Activated CD8-positive, alpha-beta memory T cell treated with anti-CD3 and anti-CD28 coated beads for 1 hour (primary cell): ENCODE data around the gene GPR108.
A peak's percentile ranks its signal among the peaks of the same experiment; 100 is the strongest.
"Not testable (repeated sequence)": the region's sequence is repeated elsewhere in the genome, so short reads cannot be mapped to it uniquely, and the experiment has no call there.

Experiments
- DNase-seq, 2 donors: peaks; one replicate each; pipeline ENCODE4 v3.0.0-alpha.2; 2020; ENCODE audit warnings: low read depth in 1 of 2; ENCODE audit errors: extremely low read depth in 1 of 2

The GPR108 gene

DNA sequence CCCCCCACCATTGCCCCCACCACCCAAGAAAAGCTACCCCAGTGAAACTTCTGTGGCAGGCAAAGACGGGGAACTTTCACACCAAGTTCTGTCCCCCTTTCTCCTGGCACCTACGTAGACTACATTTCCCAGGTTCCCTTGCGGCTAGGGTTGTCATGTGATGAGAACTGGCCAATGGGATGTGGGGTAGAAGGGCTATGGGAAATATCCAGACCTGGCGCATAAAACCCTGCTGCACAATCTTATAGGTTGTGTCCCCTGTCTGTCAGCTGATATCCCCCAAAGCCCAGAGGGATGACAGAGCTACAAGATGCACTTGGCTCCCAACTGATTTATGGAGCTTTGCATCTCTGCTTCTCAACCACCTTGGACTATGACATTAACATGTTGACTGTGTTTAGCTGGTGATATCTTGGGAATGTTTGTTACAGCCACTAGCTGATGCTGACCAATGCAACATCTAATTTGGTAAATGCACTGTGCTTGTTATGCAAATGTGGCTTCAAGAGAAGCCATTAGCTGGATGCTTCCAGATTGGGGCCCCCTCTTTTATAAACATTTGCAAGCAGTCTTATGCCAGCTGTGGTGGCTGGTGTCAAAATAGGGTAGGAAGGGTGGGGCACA is 23.8 kb upstream of the GPR108 start:
- no peak for DNase-seq

DNA sequence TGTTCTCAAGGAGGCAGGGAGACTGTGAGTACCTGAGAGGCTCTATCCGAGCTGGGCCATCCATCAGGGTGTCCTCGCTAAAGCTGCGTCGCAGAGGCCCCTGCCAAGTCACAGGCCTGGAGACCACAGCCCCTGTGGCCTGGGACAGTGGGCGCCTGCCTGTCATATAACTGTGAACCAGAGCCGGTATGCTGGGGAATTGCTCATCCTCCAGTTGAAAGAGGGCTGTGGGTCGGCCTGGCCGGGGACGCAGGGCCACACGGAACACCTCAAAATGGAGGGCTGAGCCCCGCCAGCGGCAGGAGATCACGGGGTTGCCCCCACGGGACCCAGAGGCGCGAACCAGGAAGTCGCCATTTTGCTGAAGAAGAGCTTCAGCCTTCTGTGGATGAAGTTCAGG is 23.2 kb upstream of the GPR108 start:
- DNase-seq: no peak

DNA sequence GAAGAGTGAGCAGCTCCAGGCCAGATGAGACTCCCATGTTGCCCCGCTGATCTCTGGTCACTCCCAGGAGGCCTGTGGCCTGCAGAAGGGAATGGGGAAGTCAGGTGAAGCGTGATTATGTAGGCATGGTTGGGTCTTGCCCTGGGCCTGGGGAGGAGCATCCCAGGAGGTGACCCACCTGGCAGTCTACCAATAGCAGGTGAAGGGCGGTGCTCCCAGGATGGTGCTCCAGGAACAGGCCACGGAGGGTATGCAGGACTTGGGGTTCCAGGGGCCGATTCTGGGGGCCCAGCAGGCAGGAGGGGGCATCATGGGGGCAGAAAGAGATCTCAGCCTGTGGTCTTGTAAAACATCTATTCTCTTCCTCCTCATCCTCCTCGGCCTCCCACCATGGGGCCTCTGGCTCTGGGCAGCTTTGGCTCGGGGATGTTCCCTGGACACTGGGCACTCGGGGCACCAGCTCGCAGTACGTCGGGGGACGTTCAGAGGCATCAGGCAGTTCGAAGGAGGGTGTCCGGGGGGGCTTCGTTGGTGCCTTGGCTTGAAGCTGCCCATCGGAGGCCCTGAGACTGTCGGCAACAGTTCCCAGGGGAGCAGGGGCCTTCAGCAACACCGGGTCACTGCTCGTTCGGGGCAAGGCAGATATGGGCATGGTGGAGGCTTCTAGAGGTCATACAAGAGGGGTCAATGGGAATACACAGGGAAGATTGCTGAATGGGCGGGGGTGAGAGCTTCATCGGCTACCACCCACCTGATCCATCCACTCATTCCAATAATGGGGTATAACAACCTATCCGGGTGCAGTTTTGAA is 17.5 kb upstream of the GPR108 start:
- DNase-seq: no peak

DNA sequence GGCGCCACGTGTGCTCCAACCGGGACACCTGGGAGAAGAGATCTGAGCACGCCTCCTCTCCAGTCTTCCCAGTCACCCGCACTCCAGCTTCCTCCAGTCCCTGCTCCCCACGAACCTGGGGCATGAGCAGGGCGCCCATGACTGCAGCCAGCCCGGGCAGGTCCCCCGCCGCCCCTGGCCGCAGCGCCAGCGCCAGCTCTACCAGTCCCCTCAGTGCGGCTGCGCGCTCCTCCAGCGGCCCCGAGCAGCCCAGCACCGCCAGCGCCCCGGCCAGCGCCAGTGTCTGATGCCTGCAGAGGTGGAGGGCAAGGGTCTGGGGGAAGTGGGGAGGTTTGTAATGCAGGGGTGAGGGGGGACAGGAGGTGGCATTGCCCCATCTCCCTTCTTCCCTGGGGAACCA is 16.8 kb upstream of the GPR108 start:
- no peak for DNase-seq

DNA sequence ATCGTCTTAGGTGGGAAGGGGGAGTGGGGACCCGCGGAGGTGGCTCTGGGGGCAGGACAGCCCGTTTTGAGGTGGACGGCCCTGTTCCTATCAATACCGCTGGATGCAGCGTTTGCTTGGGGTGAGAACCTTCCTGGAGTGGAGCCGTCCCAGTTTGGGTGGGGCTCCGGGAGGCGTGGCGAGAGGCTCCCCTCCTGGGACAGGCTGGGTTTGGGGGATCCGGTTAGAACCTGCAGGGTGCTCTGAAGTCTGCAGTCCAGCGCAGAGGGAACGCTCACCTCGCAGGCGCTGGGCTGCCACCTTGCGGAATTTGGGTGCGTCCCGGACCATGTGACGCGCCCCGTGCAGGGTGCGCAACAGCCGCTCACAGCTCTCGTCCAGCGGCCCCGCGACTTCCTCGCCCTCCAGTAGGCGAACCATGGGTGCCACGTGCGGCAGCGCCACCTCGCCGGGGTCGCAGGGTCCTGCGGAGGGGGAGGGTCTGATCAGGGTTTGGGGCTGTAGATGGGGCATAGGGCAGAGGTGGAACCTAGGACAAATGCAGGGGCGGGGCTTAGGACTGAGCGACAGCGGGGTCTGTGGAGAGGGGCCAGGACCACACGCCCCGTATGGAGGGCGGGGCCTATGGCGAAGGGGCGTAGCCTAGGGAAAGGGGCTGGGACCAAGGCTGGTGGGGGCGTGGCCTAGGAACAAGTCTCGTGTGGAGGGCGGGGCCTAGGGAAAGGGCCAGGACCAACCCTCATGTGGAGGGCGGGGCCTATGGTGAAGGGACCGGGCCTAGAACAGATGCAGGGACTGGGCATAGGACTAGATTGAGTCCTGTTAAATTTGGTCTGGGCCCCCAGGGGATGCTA is 16.0 kb upstream of the GPR108 start:
- DNase-seq: peak in 1 of 2 donors; percentile 55

DNA sequence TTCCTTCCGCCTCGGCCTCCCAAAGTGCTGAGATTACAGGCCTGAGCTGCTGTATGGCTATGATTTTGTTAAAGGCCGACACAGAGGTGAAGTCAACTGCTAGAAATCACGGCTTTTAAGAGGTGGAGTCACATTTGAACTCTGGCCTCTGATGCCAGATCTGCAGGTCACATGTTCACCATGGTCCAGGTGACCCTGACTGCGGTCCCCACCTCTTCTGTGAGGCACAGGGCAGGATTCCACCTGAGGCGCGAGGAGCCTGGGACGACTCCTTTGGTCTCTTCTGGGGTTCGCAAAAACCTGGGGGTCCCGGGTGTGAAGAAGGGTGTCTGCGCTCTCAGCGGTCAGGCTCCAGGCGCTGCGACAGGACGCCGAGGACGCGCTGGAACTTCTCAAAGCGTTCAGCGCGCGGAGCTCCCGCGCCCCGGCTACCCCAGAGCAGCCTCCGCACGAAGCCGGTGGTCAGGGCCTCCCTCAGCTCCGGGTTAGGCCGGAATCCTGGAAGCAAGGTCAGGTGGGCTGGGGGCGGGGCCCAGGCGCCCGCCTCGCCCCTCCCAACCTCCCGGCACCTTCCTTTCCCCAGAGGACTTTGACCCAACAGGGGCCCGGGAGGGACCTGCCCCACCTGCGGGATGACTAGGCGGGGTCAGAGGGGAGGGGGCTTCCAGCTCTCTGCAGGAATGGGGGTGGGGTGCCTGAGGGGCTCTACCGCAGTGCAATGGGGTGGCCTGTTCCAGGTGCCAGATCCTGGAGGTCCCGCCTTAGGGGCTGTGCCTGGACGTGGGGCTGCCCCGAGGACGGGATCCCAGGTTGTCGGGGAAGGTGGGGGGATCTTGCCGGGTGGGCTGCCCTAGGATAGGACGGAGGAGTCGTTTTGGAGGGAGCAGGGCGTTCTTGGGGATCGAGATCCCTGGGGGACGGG is 15.1 kb upstream of the GPR108 start:
- no peak for DNase-seq

DNA sequence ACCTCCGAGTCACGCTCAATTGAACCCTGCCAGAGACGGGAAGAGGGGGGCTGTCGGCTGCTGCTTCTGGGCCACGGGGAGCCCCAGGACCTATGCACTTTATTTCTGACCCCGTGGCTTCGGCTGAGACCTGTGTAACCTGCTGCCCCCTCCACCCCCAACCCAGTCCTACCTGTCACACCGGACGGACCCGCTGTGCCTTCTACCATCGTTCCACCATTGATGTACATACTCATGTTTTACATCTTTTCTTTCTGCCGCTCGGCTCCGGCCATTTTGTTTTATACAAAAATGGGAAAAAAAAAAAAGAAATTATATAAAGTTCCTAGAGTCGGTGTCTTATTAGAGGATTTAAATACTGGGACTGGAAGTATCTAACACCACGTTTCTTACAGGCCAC is 13.8 kb upstream of the GPR108 start:
- no peak for DNase-seq

DNA sequence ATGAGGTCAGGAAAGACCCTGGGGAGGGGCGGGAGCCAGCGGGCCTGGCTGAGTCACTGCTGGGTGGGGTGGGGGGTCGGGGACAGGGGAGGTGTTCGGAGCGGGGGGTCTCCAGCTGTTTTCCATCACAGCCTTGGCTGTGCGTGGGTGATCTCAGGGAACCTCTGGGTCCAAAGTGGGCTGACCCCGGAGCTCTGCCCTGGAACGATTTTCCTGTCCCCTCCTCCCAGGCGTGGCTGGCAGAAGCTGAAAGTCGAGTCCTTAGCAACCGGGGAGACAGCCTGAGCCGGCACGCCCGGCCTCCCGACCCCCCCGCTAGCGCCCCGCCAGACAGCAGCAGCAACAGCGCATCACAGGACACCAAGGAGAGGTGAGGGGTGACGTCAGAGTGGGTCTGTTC is 12.7 kb upstream of the GPR108 start:
- DNase-seq: no peak

DNA sequence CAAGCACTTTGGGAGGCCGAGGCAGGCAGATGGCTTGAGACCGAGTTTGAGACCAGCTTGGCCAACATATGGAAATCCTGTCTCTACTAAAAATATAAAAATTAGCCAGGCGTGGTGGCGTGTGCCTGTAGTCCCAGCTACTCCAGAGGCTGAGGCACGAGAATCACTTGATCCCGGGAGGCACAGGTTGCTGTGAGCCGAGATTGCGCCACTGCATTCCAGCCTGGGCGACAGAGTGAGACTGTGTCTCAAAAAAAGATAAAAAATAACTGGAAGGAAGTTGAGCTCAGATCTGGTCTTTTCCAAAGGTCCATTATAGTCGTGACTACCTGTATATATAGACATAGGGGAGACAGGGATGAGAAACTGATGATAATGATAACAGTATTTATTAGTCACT is 11.2 kb upstream of the GPR108 start:
- not testable (repeated sequence) for DNase-seq

DNA sequence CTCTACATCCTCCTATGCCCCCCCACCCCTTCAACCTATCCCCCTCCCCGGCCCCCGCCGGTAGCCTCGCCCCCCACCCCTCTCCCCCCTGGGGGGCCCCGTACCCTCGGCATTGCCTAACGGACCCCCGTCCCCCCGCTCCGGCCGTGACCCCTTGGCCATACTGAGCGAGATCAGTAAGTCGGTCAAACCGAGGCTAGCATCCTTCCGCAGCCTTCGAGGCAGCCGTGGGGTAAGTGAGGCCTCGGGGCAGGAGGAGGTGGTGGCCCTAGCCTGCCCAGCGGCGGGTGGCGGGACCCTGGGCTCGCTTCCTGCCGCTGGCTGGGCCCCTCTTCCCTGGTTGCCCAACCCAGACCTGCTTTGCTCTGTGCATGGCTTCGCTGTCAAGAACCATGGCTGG is 8.6 kb upstream of the GPR108 start:
- DNase-seq: no peak

DNA sequence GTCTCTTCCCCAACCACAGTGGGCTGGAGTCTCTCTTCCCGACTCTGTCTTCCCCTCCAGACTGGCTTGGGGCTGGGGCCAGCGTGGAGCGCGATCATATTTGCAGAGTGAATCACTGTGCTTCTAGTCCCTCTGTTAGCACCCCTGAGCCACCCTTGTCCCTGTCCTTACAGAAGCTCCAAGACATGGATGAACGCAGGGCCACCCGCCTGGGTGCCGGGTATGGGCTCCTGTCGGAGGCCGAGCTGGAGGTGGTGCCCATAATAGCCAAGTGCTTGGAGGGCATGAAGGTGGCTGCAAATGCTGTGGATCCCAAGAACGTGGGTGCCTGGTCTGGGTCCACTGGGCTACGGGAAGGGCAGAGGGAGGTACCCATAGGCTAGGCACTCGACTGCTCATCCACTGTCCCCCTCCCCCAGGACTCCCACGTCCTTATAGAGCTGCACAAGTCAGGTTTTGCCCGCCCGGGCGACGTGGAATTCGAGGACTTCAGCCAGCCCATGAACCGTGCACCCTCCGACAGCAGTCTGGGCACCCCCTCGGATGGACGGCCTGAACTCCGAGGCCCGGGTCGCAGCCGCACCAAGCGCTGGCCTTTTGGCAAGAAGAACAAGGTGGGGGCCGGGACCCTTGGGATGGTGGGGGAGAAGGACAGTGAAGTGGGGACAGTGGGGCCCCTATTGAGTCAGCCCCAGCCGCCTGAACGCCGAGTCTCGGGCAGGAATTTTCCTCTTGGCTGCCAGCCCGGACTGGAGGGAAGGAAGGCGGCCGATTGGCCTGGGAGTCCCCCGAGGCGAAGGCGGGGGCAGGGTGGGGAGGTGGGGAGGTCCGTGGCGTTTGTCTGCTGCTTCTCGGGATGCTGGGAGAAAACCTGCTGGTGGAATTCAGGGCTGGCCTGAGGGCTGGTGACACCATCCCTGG is 7.3 kb upstream of the GPR108 start:
- no peak for DNase-seq

DNA sequence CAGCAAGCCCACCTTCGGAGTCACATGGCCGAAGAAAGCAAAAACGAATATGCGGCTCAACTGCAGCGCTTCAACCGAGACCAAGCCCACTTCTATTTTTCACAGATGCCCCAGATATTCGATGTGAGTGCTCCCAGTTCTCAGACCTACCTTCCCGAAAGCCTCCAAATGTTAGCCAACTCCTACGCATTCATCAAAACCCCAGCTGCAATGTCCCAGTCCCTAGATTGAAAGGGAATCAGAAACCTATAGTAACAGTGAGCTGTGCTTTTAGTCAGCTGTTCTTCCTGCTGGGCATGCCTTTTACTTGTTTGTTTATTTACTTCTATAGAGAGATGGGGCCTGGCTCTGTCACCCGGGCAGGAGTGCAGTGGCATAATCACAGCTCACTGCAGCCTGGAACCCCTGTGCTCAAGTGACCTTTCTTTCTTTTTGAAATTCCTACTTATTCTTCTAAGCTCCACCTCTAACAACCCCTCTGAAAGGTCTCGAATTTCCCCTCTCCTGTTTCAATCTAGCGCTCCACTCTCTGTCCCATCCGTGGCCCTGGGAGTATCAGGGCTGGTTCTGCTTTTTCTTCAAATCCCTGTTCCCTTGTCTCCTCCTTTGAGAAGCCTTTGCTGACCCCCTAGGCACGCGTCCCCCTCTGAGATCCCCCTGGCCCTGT is 6.5 kb upstream of the GPR108 start:
- no peak for DNase-seq

DNA sequence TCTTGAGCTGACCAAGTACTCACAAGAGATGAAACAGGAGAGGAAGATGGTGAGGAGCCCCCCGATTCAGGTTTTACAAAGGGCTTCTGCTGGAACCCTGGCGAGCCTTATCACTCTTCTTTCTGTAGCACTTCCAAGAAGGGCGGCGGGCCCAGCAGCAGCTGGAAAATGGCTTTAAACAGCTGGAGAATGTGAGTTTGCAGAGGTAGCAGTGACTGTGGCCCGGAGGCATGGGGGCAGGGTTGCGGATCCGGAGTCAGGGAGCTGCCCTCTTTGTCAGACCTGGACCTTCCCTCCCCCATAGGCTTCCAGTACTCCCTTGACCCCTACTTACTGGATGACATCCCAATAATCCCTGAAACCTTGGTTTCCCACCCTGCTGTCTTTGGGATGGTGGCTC is 5.7 kb upstream of the GPR108 start:
- no peak for DNase-seq

DNA sequence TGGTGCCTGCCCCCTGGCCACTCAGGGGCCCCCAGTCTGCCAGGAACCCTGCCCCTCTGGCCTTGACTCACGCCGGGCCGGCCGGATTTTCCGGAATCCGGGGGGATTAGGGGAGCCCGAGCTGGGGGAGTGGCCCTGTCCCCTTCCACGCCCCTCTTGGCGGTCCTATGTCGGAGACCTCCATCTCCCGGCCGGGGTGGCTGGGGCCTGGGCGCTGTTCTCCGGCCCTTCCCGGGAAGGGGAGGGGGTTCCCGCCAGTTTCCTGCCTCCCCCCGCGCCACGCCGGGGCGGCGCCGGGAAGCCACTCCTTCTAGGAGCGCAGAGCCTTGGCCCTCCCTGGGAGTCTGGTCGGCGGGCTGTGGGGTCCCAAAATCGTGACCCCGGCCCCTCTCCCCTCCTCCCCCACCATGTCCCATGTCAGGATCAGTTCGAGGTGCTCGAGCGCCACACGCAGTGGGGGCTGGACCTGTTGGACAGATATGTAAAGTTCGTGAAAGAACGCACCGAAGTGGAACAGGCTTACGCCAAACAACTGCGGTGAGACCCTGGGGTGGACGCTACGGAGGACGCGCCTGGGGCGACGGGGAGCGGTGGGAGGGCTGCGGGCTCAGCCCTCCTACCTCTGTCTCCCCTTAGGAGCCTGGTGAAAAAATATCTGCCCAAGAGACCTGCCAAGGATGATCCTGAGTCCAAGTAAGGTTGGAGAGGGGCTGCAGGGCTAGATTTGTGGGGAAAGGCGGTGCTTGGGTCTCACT is 3.4 kb upstream of the GPR108 start:
- peak in 1 of 2 donors; percentile 12 for DNase-seq

DNA sequence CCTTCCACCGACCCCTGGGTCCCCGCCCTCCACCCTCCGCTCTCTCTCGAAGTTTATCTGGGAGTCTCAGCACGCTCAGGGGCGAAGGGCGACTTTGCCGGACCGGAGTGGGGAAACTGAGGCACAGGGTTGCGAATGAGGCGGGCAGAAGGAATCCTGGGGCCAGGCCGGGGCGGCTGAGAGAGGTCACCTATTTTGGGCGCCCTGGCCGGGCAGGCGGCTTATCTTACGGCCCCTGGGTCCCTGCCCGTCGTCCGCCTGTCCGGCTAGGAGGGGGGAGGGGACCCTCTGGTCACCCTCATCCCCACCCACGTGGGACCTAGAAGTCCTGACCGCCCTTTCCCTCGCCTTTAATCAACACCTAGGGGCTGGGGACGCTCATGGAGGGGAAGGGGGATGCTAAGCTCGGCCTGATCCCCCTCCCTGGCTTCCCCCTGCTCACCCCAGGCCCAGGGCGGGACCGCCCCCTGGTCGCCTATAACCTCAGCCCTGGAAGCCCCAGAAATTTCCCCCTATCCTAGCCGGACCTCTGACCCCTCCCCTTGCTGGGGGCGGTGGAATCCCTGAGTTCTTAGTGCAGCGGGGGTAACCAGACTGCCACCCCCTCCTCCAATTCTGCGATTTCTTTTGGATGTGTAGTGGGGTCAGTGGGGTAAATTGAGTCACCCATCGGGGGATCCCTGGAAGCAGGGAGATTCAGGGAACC is 2.7 kb upstream of the GPR108 start:
- no peak for DNase-seq

DNA sequence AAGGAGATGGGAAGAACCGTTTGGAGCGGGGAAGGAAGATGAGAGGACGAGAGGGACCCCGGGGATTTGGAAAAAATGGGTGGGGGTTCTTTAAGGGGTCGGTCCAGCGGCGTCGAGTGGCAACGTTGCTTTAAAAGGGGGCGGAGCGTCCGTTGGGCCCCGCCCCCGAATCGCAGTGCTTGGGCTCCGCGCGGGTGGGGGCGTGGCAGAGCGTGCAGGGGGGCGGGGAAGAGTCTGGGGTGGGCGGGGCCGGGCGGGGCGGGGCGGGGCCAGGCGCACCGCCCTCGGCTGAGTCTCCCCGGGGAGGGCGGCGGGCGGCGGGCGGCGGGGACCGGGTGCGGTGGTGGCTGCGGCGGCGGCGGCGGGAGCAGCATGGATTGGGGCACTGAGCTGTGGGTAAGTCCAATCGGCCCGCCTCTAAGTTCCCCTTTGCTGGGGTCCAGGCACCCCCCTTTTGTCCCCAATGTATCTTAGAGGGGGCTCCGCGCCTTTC is 2.1 kb upstream of the GPR108 start, which contains the start of gene TRIP10:
TRIP10 (plus strand) TSS at position 291 of the 493 bp plus-strand sequence; CDS start at position 373, 82 bp downstream.
- DNase-seq: peak; percentile 48 to 70

DNA sequence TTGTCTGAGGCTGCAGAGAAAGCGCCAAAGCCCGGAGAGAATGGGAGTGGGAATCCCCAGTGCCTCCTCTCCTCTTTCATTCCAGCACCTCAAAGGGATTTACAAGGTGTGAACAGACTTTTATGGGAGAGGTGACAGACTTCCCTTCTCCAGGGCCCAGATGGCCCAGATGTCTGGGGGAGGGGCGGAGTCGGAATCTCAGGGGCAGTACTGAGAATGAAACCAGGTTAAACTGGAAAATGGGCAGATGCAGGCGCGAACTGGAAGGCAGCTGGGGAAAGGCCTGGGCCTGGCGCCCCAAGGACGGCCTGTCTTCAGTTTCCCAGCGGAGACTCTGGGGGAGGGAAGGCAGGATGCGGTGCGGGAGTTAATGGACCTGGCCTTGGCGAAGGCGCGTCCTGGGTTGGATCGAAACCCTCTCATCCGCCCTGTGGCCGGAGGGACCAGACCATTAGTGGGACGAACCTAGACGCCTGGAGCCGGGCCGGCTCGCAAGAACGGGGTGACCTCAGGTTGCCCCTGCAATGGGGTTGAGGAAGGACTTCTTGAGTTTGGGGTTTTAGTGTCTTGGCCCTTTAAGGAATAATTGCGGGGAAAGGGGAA is 1.5 kb upstream of the GPR108 start:
- peak in 1 of 2 donors; percentile 11 for DNase-seq
